Neuronal stem cell (in vitro differentiated cells): Measurements from ENCODE around the gene IPO9.

Experiments
- DNase-seq: peaks from one replicate; pipeline ENCODE4 v3.0.0-alpha.2; 2013; ENCODE audit warnings: low spot score
- H2AFZ ChIP-seq: one replicate; pipeline ENCODE4 v1.6.1; 2013; ENCODE audit warnings: mild to moderate bottlenecking, low read length, inconsistent platforms
- H2AK5ac ChIP-seq: 2 replicates; pipeline ENCODE4 v1.6.1; 2013; ENCODE audit warnings: low read depth, mild to moderate bottlenecking, inconsistent platforms, low read length, moderate library complexity, mixed read lengths
- H2BK120ac ChIP-seq: 2 replicates; pipeline ENCODE4 v1.6.1; 2013; ENCODE audit warnings: low read depth, mild to moderate bottlenecking, inconsistent platforms, low read length, moderate library complexity, mixed read lengths
- H2BK12ac ChIP-seq: one replicate; pipeline ENCODE4 v1.6.1; 2013; ENCODE audit warnings: low read length, inconsistent platforms
- H2BK15ac ChIP-seq: 2 replicates; pipeline ENCODE4 v1.6.1; 2013; ENCODE audit warnings: mild to moderate bottlenecking, low read length, inconsistent platforms, mixed read lengths
- H2BK5ac ChIP-seq: one replicate; pipeline ENCODE4 v1.6.1; 2013; ENCODE audit warnings: inconsistent platforms, mild to moderate bottlenecking, low read length, moderate library complexity
- H3K14ac ChIP-seq: one replicate; pipeline ENCODE4 v1.6.1; 2013; ENCODE audit warnings: low read length, inconsistent platforms
- H3K18ac ChIP-seq: 2 replicates; pipeline ENCODE4 v1.6.1; 2013; ENCODE audit warnings: low read length, inconsistent platforms
- H3K23ac ChIP-seq: 2 replicates; pipeline ENCODE4 v1.6.1; 2013; ENCODE audit warnings: low read depth, mild to moderate bottlenecking, mixed read lengths, low read length, inconsistent platforms; ENCODE audit not compliant: poor library complexity
- H3K27ac ChIP-seq: replicated peaks from 3 replicates; pipeline ENCODE4 v1.5.1; 2013; ENCODE audit warnings: low read length, inconsistent platforms
- H3K27me3 ChIP-seq, 3 experiments: 2 replicates each; pipeline ENCODE4 v1.6.1; 2013; ENCODE audit warnings: low read length in 3 of 3, mild to moderate bottlenecking in 2 of 3, inconsistent platforms in 1 of 3, low read depth in 1 of 3, mixed read lengths in 1 of 3, moderate library complexity in 1 of 3; ENCODE audit not compliant: control insufficient read depth in 3 of 3, insufficient read depth in 3 of 3
- H3K36me3 ChIP-seq, 2 donors: replicated peaks in 1 of 2; 2 replicates each; pipeline ENCODE4 v1.6.1; 2013; ENCODE audit warnings: low read length in 2 of 2; ENCODE audit not compliant: control insufficient read depth in 2 of 2, insufficient read depth in 2 of 2
- H3K4ac ChIP-seq: 2 replicates; pipeline ENCODE4 v1.6.1; 2013; ENCODE audit warnings: inconsistent platforms, mild to moderate bottlenecking, low read length, moderate library complexity
- H3K4me1 ChIP-seq, 2 donors: 1 replicate in 1 of 2; 2 replicates in 1 of 2; pipeline ENCODE4 v1.6.1; 2013; ENCODE audit warnings: low read length in 2 of 2, low read depth in 1 of 2; ENCODE audit not compliant: control insufficient read depth in 2 of 2, insufficient read depth in 1 of 2
- H3K4me2 ChIP-seq: one replicate; pipeline ENCODE4 v1.6.1; 2013; ENCODE audit warnings: mild to moderate bottlenecking, low read length, inconsistent platforms; ENCODE audit not compliant: insufficient read depth, poor library complexity, severe bottlenecking
- H3K4me3 ChIP-seq, 2 donors: 2 replicates each; pipeline ENCODE4 v1.5.1; 2013; ENCODE audit warnings: low read length in 2 of 2, mild to moderate bottlenecking in 2 of 2, inconsistent platforms in 1 of 2, moderate library complexity in 1 of 2
- H3K79me1 ChIP-seq: one replicate; pipeline ENCODE4 v1.6.1; 2013; ENCODE audit warnings: low read depth, mild to moderate bottlenecking, inconsistent platforms, low read length, moderate library complexity
- H3K9ac ChIP-seq: one replicate; pipeline ENCODE4 v1.6.1; 2013; ENCODE audit warnings: mild to moderate bottlenecking, low read depth, low read length, inconsistent platforms; ENCODE audit not compliant: poor library complexity
- H3K9me3 ChIP-seq, 2 donors: replicated peaks in 1 of 2; 2 replicates each; pipeline versions ENCODE3 to v1.6.1; 2013; ENCODE audit warnings: low read length in 2 of 2, mild to moderate bottlenecking in 2 of 2, inconsistent platforms in 1 of 2, low read depth in 1 of 2, mixed read lengths in 1 of 2, moderate library complexity in 1 of 2; ENCODE audit not compliant: control insufficient read depth in 2 of 2, insufficient read depth in 1 of 2
- H4K8ac ChIP-seq: one replicate; pipeline ENCODE4 v1.6.1; 2013; ENCODE audit warnings: low read depth, mild to moderate bottlenecking, inconsistent platforms, low read length, moderate library complexity
- H4K91ac ChIP-seq: one replicate; pipeline ENCODE4 v1.6.1; 2013; ENCODE audit warnings: low read length, low read depth, mild to moderate bottlenecking, inconsistent platforms; ENCODE audit not compliant: poor library complexity
- WGBS, 2 donors: extraction: QIAGEN DNeasy Blood & Tissue Kit; methylation state at CpG; one replicate each; pipeline ENCODE4 v1.1.7; 2013; ENCODE audit warnings: missing lambda C conversion rate in 2 of 2, mixed read lengths in 1 of 2; ENCODE audit not compliant: insufficient read length in 2 of 2, insufficient replicate concordance in 1 of 2; ENCODE audit errors: extremely low coverage in 2 of 2; 5-methylcytosine and 5-hydroxymethylcytosine counted together

The IPO9 gene

DNA sequence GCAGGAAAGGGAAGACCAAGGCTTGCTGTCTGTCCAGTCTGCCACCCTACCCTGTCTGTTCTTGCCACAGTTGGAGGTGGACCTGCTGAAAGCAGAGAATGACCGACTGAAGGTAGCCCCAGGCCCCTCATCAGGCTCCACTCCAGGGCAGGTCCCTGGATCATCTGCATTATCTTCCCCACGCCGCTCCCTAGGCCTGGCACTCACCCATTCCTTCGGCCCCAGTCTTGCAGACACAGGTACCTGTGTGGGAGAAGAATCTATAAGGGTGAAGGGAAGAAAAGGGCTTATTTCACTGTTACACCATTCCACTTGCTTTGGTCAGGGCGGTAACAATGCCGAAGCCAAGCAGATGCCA is 20.3 kb upstream of the IPO9 start:
- no peak overlapping the region for H3K9ac ChIP-seq
- no peak overlapping the region for H3K4me2 ChIP-seq
- H4K8ac ChIP-seq: no peak overlapping the region
- WGBS, 2 donors: no CpG with 5 or more reads among the region's 6 CpGs
- no peaks in the 10 kb centered on the region for H3K4me1 ChIP-seq
- H2AK5ac ChIP-seq: no peak overlapping the region
- no peak overlapping the region for H3K18ac ChIP-seq
- no peak overlapping the region for H2BK15ac ChIP-seq
- H3K4me3 ChIP-seq: no peak overlapping the region
- no peak overlapping the region for H3K27ac ChIP-seq
- H3K36me3 ChIP-seq: peaks cover 88 to 100% of the 10 kb centered on the region in 2 donors
- DNase-seq: no peak
- H3K4ac ChIP-seq: no peak overlapping the region
- H2BK120ac ChIP-seq: no peak overlapping the region
- H3K79me1 ChIP-seq: peaks cover 6% of the 10 kb centered on the region
- H3K9me3 ChIP-seq: no peaks in the 10 kb centered on the region
- H2AFZ ChIP-seq: no peak overlapping the region
- H3K23ac ChIP-seq: no peak overlapping the region
- no peak overlapping the region for H2BK5ac ChIP-seq
- H3K14ac ChIP-seq: no peak overlapping the region
- no peak overlapping the region for H4K91ac ChIP-seq
- peaks cover 0 to 2% (median 0%) of the 10 kb centered on the region in 3 experiments for H3K27me3 ChIP-seq
- no peak overlapping the region for H2BK12ac ChIP-seq

DNA sequence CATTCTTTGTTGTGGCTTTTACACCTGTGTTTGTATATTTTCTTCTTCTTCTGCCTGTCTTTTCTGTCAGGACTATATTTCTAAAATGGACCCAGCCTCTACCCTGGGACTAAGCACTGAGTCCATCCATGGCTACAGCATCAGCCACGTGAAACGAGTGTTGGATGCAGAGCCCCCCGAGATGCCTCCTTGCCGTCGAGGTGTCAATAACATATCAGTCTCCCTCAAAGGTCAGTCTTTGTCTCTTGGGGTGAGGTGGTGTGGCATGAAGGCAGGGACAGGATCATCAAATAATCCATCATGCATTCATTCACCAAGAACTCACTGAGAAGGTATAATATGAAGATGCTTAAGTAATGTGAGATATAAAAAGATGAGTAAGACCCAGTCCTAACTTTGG is 19.1 kb upstream of the IPO9 start:
- Histone ChIP-seq H2BK12ac (no peak overlapping the region), H3K9ac (no peak overlapping the region), H3K9me3 (no peaks in the 10 kb centered on the region), H2BK120ac (no peak overlapping the region), H2BK5ac (no peak overlapping the region), H3K4me3 (no peak overlapping the region), H4K8ac (no peak overlapping the region), H3K4ac (no peak overlapping the region), H4K91ac (no peak overlapping the region), H3K14ac (no peak overlapping the region), H3K23ac (no peak overlapping the region), H3K27me3 (peaks cover 0 to 2% (median 0%) of the 10 kb centered on the region in 3 experiments), H3K4me1 (no peaks in the 10 kb centered on the region), H2BK15ac (no peak overlapping the region), H3K27ac (no peak overlapping the region), H2AK5ac (no peak overlapping the region), H3K36me3 (peaks cover 82 to 98% of the 10 kb centered on the region in 2 donors), H3K4me2 (no peak overlapping the region), H3K18ac (no peak overlapping the region), H2AFZ (no peak overlapping the region), H3K79me1 (peaks cover 6% of the 10 kb centered on the region)
- no peak for DNase-seq
- WGBS, 2 donors: no CpG with 5 or more reads among the region's 5 CpGs

DNA sequence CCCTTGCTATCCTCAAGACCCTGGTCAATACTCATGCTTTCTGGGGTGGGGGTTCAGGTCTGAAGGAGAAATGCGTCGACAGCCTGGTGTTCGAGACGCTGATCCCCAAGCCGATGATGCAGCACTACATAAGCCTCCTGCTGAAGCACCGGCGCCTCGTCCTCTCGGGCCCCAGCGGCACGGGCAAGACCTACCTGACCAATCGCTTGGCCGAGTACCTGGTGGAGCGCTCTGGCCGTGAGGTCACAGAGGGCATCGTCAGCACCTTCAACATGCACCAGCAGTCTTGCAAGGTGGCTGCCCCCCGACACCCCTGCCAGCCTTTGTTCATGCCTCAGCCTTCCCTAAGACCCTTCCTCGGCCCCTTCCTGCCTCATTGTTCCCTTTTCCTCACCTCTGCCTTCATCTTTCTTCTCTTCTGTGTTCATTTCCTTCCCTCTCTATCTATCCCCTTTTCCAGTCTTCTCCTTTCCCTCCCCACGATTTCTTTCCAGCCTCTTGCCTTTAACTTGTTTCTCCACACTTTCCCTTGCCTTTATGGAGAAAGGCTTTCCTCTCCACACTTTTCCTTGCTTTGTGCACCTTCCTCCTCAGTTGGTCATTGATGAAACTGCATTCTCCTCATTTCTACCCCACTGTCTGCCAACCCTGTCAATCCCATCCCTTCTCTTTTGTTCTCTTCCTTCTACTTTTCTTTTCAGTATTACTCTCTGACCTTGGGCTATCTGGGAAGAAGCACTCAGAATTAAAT is 18.3 kb upstream of the IPO9 start:
- Histone ChIP-seq H3K4ac (no peak overlapping the region), H4K8ac (no peak overlapping the region), H2AK5ac (no peak overlapping the region), H3K36me3 (peaks cover 78 to 98% of the 10 kb centered on the region in 2 donors), H3K4me2 (no peak overlapping the region), H4K91ac (no peak overlapping the region), H3K18ac (no peak overlapping the region), H3K4me1 (no peaks in the 10 kb centered on the region), H3K9me3 (no peaks in the 10 kb centered on the region), H2AFZ (no peak overlapping the region), H2BK120ac (no peak overlapping the region), H3K27ac (no peak overlapping the region), H3K9ac (no peak overlapping the region), H2BK5ac (no peak overlapping the region), H3K14ac (no peak overlapping the region), H3K4me3 (no peak overlapping the region), H2BK15ac (no peak overlapping the region), H3K79me1 (peaks cover 6% of the 10 kb centered on the region), H3K23ac (no peak overlapping the region), H3K27me3 (peaks cover 0 to 2% (median 0%) of the 10 kb centered on the region in 3 experiments), H2BK12ac (no peak overlapping the region)
- no peak for DNase-seq
- WGBS, 2 donors: no CpG with 5 or more reads among the region's 19 CpGs

DNA sequence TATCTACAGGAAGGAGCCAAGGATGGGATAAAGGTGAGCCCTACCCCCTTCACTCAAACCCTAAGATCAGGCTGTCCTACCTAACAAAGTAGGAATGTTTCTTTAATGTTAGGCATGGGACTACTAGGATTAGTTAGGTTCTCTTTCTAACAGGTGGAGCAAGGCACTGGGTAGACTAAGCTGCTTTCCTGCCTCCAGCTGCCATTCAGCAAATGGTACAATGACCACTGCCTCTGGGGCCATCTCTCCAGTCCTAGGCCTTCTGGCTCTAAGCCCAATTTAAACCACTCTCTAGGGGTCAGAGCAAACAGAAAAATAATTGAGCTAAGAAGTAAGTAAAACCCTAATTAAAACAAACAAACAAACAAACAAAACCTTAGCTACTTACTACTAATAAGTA is 15.7 kb upstream of the IPO9 start:
- H3K9ac ChIP-seq: no peak overlapping the region
- H3K4me2 ChIP-seq: no peak overlapping the region
- H3K4me1 ChIP-seq: no peaks in the 10 kb centered on the region
- no peak overlapping the region for H3K14ac ChIP-seq
- no peak overlapping the region for H2BK120ac ChIP-seq
- peaks cover 71 to 97% of the 10 kb centered on the region in 2 donors for H3K36me3 ChIP-seq
- H2BK5ac ChIP-seq: no peak overlapping the region
- DNase-seq: no peak
- no peak overlapping the region for H2AFZ ChIP-seq
- H3K27ac ChIP-seq: no peak overlapping the region
- H4K91ac ChIP-seq: no peak overlapping the region
- no peak overlapping the region for H3K4ac ChIP-seq
- no peak overlapping the region for H2BK12ac ChIP-seq
- no peak overlapping the region for H3K23ac ChIP-seq
- H2BK15ac ChIP-seq: no peak overlapping the region
- no peak overlapping the region for H3K4me3 ChIP-seq
- H3K27me3 ChIP-seq: peaks cover 0 to 2% (median 0%) of the 10 kb centered on the region in 3 experiments
- H3K9me3 ChIP-seq: no peaks in the 10 kb centered on the region
- H4K8ac ChIP-seq: no peak overlapping the region
- no peak overlapping the region for H2AK5ac ChIP-seq
- peaks cover 6% of the 10 kb centered on the region for H3K79me1 ChIP-seq
- H3K18ac ChIP-seq: no peak overlapping the region
